Cardiac septum (tissue), 1 donor: ENCODE measurements around the gene SSX7. TPM values are rescaled to one million over a fixed set of nuclear protein-coding genes. Genes with fewer than 3 reads are reported as not detected.
"Not testable (repeated sequence)": the region's sequence is repeated elsewhere in the genome, so short reads cannot be mapped to it uniquely, and the experiment has no call there.

ENCODE experiments used
- DNase-seq: peaks from one replicate; pipeline ENCODE4 v3.0.0-alpha.2; 2020; ENCODE audit warnings: low spot score
- intact Hi-C: fragments of 100-400 bp; cut with DNase I; formaldehyde crosslinking; loops from one replicate; pipeline ENCODE4 v1.14.0; 2022
- long read RNA-seq: library from polyadenylated mRNA; unstranded; transcript quantifications from one replicate; pipeline ENCODE4 v2.0.0, GENCODE V29; 2021
- total RNA-seq: library from RNA; stranded (reverse); fragmentation: NEBNext Ultra II Directional; extraction: Animal tissue kit (Norgen Biotek cat#: 25700); gene quantifications from one replicate; pipeline ENCODE4 v1.2.1, GENCODE V29; 2021
- donor health status: DM: no; HTN: no; CAD: no.

SSX7 gene, protein sequence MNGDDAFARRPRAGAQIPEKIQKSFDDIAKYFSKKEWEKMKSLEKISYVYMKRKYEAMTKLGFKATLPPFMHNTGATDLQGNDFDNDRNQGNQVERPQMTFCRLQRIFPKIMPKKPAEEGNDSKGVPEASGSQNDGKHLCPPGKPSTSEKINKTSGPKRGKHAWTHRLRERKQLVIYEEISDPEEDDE
- not detected for total RNA-seq
- long read RNA-seq: 0 reads

DNA sequence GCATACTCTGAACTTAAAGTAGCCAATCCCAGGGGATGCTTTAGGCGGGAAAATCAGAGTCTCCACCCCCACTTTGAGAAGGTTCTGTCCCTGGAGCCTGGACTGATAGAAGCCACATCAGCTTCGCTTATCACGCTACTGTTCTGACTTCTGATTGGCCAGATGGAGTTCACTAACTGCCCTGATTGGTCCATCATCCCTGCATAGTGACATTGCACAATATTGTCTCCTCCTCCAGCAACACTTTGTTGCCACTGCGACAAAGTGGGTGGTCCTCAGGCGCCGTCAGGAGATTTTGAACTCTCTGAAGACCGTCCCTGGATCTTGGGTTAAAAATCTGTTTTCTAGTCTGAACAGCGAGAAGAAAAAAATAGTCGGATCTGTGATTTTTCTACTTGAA, at the start of gene SSX7:
Gene SSX7, minus strand, starts transcription at position 101 of the 400 bp plus-strand sequence. CDS start 1,428 bp downstream, outside the sequence.
- DNase-seq, intact Hi-C loops: not testable (repeated sequence)

DNA sequence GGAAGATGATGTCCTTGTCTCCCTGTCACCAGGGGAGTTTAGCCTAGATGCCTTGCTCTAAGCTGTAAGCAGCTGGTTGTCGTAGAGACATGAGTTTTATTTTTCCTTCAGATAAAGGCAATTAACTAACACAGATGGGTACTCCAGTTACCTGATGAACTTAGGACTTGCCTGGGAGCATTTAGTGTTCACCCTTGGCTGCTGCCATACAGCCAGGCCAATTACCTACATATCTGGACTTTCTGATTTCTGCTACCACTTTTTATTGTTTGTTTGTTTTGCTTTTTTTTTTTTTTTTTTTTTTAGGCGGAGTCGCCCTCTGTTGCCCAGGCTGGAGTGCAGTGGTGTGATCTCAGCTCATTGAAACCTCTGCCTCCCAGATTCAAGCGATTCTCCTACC, 37.3 kb upstream of the SSX7 start:
- intact Hi-C loops, DNase-seq: not testable (repeated sequence)

DNA sequence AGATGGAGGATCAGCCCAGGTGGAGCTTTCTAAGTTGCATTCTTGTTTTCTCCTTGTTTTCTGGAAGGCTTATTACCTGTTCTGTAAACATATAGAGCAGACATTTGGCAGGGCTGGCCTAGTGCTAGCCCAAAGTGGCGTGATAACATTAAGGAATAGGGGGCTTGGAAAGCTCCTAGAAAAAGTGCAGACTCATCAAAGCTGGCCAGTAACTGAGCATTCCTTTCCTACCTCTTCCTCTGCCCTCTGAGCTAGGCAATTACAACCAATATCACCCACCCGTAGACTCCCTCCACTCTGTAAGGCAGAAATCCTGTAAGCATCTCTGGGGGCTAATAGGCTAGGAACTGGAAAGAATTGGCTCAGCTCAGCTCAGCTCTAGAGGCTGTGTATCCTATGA, 7.5 kb upstream of the SSX7 start:
- intact Hi-C loops, DNase-seq: not testable (repeated sequence)

DNA sequence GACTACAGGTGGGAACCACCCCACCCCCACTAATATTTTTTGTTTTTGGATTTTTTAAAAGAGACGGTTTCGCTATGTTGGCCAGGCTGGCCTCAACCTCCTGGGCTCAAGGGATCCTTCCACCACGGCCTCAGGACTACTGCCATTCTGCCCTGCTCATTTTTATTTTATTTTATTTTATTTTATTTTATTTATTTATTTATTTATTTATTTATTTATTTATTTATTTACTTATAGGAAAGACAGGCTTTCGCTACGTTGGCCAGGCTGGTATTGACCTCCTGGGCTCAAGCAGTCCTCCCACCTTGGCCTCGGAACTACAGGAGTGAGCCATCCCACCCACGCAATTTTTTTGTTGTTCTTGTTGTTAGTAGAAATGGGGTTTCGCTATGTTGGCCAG, 775 bp upstream of the SSX7 start:
- DNase-seq, intact Hi-C loops: not testable (repeated sequence)

DNA sequence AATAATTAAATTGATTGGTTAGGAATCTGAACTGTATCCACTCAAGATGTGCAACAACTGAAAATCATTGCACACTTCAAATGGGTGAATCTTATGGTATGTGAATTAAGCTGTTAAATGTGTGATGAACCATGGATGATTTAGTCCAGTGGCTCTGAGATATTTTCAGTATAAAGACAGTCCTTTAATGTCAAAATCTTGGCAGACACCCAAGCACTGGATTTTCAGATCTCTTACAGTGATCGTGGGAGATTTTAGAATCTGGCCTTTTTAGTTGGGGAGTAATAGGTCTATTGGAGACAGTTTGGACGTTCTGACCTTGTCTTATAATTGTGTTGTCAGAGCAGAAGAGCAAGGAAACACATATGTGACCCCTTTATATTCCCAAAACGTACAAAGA, 4.0 kb downstream of the SSX7 start:
- intact Hi-C loops, DNase-seq: not testable (repeated sequence)

DNA sequence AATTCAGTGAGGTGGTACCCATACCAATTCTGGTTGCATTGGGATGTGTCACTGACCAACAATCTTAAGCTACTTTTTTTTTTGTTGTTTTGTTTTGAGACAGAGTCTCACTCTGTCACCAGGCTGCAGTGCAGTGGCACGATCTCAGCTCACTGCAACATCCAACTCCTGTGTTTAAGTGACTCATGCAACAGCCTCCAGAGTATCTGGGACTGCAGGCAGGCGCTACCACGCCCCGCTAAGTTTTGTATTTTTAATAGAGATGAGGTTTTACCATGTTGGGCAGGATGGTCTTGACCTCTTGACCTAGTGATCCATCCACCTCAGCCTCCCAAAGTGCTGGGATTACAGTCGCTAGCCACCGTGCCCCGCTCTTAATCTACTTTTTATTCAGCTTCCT, 5.7 kb downstream of the SSX7 start:
- DNase-seq, intact Hi-C loops: not testable (repeated sequence)

DNA sequence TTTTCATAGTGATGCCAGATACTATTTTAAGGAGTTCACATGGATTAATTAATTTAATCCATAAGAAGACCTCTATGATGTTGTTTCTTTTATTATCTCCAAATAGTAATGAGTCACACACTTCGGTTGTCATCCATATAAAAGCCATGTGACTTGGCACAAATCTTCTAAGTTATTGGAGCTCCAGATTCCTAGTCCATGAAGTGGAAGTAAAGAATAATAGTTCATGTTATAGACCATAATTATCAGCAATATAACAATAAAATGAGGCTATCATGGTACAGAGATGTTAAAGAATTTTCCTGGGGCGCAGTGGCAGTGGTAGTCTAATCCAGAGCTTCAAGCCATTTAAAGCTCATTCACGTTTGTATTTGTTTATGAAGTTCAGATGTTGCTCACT, 26.2 kb downstream of the SSX7 start:
- DNase-seq, intact Hi-C loops: not testable (repeated sequence)

DNA sequence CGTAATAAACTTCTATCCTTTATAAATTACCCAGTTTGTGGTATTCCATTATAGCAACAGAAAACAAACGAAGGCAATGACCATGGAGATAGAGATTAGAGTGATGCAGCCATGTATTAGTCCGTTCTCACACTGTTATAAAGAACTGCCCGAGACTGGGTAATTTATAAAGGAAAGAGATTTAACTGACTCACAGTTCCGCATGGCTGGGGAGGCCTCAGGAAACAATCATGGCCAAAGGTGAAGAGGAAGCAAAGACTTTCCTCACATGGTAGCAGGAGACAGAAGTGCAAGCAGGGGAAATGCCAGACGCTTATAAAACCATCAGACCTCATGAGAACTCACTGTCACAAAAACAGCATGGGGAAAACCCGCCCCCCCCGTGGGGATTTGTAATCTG, 34.0 kb downstream of the SSX7 start:
- intact Hi-C loops, DNase-seq: not testable (repeated sequence)

DNA sequence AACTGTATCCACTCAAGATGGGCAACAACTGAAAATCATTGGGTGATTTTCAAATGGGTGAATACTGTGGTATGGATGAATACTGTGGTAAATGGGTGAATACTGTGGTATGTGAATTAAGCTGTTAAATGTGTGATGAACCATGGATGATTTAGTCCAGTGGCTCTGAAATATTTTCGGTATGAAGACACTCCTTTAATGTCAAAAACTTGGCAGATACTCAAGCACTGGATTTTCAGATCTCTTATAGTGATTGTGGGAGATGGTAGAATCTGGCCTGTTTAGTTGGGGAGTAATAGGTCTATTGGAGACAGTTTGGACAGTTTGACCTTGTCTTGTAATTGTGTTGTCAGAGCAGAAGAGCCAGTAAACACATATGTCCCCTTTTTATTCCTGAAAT, 45.7 kb downstream of the SSX7 start:
- intact Hi-C loops: no loop called here
- DNase-seq: no peak

DNA sequence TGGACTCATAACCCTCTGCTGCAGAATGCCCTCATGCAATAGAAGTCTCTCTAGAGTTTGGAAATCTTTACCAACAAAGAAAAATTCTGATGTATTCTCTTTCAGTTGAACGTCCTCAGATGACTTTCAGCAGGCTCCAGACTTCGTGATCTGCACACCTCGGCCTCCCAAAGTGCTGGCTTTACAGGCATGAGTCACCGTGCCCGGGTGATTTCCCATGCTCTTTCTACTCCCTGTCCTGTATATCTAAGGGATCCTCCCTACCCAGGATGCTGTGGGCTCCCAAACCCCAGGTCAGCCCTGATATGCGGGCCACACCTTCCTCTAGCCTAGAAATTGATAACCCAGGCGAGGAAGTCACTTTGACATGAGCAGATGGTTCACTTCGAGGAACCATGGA, 51.5 kb downstream of the SSX7 start:
- DNase-seq, intact Hi-C loops: not testable (repeated sequence)

DNA sequence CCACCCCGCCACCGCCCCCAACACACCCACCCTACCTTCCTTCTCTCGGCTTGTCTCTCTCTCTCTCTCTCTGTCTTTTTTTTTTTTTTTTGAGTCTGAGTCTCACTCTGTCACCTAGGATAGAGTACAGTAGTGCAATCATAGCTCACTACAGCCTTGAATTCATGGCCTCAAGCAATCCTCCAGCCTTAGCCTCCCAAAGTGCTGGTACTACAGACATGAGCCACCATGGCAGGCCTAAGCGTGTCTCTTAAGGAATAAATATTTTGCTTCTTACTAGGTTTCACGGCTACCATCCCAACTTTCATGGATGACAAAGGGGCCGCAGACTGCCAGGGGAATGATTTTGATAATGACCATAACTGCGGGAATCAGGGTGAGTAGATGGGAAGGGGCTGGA, 55.8 kb downstream of the SSX7 start:
- no peak for DNase-seq
- intact Hi-C loops: no loop called here

DNA sequence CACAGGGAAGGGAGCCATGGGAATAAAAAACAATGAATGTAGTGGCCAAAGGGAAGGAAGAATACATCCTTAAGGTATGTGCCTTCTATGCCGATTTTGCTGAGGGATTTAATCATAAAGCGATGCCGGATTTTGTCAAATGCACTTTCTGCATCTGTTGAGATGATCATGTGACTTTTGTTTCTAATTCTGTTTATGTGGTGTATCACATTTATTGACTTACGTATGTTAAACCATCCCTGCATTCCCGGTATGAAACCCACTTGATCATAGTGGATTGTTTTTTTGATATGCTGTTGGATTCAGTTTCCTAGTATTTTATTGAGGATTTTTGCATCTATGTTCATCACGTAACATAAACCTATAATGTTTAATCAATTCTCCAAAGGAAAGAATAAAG, 60.0 kb downstream of the SSX7 start:
- DNase-seq: no peak
- intact Hi-C loops: no loop called here

Other genes starting within 250 kb of the SSX7 start
- gene XAGE1A, start 159.1 kb downstream of the SSX7 start, total RNA-seq: not detected
- not detected for gene XAGE1B, start 137.8 kb downstream of the SSX7 start, total RNA-seq
- not detected for gene SSX2, start 52.3 kb upstream of the SSX7 start, total RNA-seq
- gene SSX2B, start 96.4 kb upstream of the SSX7 start, total RNA-seq: not detected
- not detected for gene SPANXN5, start 142.5 kb upstream of the SSX7 start, total RNA-seq
- not detected for gene XAGE5, start 156.4 kb upstream of the SSX7 start, total RNA-seq
- not detected for gene XAGE3, start 213.2 kb upstream of the SSX7 start, total RNA-seq
- gene FAM156B, start 242.4 kb upstream of the SSX7 start, total RNA-seq: 6.4 TPM